ENCODE measurements around the gene ANKRA2.

ANKRA2 gene, protein sequence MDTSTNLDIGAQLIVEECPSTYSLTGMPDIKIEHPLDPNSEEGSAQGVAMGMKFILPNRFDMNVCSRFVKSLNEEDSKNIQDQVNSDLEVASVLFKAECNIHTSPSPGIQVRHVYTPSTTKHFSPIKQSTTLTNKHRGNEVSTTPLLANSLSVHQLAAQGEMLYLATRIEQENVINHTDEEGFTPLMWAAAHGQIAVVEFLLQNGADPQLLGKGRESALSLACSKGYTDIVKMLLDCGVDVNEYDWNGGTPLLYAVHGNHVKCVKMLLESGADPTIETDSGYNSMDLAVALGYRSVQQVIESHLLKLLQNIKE

DNA sequence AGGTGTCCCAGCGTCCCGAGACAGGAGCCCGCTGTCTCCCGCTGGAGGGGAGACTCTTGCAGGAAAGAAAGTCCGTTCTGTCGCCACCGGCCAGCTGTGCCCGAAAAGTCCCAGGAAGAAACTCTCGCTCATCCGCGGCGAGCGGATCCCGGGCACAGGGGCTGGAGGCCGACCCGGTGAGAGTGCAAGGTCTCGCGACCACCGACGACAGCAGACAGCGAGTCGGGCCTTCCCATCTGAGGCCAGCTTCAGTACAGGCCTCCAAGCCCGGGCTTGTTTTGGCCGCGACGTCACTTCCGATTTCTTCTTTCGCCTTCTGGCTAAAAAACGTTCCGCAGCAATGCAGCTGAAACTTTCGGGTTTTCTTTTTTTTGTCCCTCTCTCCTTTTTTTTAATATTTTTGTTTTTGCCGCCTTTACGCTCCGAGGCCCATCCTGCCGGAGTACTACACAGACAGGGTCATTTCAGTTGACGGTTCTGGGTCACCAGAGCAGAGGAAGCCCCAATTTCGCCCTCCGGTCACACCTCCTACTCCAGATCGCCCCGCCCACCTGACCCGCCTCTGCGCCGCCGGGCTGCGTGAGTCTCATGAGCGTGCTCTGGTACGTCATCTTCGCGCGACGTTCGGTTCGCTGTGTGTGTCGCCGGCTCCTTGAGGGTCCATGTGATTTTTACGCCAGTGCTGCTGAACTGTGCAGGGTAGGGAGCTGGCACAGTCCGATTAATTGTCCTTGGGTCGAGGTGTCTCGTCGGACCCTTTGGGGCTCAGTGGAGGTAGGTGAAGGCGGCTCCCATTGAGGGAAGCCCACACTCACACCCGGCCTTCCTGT, at the start of gene ANKRA2, which contains the start of gene UTP15:
ANKRA2 (minus strand) TSS at position 501 of the 830 bp plus-strand sequence. CDS start 2,758 bp downstream, outside the sequence.
UTP15 (plus strand) TSS at position 605 of the 830 bp plus-strand sequence. CDS start 1,602 bp downstream, outside the sequence.
- DNase-seq: peak; percentile 99

DNA sequence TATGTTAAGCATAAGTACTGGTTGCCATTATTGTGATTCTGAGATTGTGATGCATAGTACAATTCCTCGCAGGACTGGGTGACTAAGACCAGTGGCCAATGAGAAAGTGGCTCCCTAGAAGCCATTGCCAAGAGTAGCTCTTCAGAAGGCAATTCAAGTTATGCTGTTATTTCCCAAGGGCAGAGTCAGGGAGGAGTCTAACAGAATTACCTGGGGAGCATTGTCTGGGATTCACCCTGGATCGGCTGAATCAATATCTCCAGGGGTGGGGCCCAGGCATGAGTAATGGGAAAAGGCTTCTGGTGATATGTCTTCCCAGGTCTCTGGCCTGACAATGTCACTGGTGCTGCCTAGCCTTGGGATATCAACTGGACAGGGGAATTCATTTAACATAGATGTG, 49.6 kb upstream of the ANKRA2 start:
- DNase-seq: no peak

DNA sequence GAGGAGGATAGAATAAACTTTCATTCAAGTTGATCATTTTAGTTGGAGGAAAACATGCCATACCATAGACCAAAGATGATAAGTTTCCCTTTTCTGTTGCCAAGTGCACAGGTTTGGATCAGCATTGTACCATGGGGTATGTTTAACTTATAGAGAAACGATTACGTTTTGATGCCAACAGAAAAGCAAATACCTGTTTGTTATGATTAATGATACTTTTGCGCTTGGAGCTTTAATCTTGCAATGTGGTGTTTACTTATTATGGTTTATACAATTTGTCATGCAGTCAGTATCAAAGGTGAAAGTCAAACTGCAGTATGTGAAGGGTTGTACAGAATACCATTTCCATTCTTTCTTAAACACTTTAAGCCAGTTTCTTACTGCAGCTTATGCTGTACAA, 47.4 kb upstream of the ANKRA2 start:
- DNase-seq: no peak

DNA sequence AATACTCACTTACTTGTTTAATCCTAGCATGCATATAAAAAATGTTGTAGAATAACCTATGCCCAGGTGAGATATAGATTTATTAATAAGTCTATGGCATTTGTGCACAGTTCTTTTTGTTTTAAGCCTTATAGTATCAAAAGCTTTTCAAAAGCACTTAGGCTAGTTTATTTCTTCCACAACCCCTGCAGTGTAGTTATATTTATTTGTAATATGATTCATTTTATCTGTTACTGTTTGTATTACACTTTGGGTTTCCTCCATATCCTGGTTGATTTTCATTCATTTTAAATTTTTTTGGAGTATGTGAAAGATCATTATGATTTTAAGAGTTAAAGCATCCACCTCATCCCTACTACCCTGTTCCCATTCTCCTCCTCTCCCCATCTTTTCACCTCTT, 41.8 kb upstream of the ANKRA2 start:
- no peak for DNase-seq

DNA sequence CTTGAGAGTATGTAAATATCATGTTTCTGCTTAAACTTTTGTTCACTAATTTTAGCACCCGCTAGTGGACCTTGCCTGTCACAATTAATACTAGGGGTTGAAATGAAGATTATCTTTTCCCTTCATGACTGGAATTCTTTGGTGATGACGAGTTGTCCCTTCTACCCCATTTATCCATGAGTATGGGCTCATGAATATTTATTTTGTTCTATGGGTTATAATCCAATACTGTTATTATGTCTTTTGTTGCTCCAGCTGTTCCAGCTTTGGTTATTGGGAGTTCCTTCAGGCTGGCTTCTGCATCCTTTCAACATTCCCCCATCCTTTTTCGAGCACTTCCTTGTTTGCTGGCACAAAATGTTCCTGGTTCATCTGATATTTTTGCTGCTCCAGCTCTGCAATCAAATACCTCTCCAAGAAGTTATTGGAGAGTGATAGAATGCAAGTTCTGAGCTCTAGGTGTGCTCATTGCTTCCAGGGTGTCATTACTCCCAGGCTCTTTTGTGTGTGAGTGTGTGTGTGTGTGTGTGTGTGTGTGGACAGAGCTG, 40.8 kb upstream of the ANKRA2 start:
- DNase-seq: no peak

DNA sequence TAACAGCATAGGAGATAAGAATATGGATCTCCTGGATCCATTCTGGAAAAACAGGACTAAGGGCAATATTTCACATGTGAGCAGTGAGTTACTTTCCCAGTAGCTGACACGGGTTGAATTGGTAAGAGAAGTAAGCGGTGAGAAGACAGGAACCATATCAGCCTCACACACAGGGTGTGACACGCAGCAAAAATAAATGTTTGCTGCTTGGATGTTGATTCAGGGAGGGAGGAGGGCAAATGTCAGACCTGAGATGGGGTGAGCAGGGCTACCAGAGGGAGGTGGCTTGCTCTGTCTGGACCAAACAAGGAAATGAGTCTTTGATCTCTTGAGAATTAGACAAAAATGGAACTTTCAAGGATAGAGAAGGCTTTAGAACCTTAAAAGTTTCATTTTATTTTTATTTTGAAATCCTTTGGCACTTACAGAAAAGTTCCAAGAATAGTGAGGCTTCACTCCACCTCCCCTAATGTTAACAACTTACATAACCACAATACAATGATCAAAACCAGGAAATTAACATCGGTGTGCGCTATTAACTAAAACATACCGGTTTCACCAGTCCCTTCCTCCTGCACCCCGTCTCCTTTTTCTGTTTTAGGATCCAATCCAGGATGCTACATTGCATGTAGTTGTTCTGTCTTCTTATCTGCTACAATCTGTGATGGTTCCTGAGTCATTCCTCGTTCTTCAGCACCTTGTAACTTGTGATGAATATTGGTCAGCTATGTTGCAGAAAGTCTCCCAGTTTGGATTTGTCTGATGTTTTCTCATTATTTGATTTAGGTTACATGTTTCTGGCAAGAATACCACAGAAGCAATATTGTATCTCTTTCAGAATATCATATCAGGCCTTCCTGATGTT, 40.0 kb upstream of the ANKRA2 start:
- DNase-seq: no peak

DNA sequence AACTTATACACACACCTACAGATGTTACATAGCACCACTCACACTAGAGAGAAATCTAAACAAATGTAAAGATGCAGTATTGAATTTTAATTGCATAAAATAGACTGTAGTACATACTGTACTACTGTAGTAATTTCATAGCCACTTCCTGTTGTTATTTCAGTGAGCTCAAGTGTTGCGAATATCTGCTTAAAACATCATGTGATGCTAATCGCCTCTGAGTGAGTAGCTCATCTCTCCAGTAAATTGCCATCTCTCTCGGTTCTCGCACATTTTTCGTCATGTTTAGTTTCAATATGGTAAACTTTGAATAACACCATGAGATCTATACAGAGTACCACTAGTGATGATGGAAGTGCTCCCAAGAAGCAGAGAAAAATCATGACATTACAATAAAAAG, 38.6 kb upstream of the ANKRA2 start:
- no peak for DNase-seq

DNA sequence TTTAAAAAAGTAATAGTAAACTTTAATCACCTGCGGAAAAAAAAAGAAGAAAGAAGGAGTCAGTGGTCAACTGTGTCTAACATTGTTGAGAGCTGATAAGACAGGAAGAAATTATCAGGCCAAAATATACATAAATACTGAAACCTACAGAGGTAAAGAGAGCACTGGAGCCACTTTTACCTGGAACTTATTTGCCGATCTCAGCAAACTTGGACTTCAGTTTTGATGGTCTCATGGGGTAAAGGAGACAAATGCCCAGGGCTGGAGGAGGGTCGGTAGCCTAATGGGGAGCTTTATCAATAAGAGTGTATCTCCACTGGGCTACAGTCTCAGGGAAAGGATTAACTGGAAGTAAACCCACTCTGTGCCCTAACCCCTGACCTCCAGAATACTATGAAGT, 33.9 kb upstream of the ANKRA2 start:
- DNase-seq: no peak

DNA sequence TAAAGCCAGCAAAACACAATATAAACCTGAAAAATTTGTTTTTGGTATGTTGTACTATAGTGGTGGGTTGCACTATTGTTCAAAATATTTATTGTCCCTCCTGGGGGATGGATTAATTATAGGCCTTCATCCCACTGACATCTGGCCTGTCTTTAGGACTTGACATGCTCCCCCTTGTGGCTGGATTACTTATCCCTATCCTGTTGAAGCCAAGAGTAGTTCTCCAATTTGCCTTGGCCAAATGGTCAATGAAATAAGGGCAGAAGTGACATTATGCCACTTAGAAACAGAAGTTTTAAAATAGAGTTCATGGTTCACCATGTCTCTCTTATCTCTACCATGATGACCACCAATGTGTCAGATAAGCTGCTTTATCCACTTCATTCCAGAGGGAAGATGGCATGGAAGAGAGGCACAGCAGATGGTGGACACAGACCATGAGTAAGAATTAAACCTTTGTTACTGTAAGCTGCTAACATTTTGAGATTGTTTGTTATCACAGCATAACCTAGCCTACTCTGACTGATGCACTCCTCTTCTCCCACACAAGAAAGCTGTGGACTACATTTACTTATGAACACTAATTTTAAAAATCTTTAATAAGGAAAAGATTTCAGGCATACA, 31.4 kb upstream of the ANKRA2 start:
- no peak for DNase-seq

DNA sequence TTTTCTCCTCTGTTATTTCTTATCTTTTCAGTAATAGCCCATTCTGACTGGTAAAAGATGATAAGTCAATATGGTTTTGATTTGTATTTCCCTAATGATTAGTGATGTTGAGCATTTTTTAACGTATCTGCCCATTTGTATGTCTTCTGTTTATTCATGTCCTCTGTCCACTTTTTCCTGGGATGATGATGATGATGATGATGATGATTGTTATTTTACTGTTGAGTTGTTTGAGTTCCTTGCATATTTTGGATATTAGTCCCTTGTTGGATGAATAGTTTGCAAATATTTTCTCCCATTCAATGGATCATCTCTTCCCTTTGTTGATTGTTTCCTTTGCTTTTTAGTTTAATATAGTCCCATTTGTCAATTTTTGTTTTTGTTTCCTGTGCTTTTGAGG, 27.1 kb upstream of the ANKRA2 start:
- no peak for DNase-seq

DNA sequence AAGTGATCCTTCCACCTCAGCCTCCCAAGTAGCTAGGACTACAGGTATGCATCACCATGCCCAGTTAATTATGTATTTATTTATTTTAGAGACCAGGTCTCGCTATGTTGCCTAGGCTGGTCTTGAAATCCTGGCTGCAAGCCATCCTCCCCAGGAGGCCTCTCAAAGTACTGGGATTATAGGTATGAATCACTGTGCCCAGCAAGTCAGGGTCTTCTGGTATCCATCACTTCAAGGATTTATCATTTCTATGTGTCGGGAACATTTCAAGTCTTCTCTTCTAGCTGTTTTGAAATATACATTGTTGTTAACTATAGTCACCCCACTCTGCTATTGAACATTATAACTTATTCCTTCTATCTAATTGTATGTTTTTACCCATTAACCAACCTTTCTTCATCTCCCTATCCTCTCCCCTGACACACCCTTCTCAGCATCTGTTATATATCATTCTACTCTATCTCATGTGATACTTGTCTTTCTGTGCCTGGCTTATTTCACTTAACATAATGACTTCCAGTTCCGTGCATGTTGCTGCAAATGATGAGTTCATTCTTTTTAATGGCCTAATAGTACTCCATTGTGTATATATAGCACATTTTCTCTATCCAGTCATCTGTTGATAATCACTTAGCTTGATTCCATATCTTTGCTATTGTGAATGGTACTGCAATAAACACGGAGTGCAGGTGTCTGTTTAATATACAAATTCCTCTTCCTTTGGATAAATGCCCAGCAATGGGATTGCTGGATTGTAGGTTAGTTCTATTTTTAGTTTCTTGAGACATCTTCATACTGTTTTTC, 26.5 kb upstream of the ANKRA2 start:
- no peak for DNase-seq

DNA sequence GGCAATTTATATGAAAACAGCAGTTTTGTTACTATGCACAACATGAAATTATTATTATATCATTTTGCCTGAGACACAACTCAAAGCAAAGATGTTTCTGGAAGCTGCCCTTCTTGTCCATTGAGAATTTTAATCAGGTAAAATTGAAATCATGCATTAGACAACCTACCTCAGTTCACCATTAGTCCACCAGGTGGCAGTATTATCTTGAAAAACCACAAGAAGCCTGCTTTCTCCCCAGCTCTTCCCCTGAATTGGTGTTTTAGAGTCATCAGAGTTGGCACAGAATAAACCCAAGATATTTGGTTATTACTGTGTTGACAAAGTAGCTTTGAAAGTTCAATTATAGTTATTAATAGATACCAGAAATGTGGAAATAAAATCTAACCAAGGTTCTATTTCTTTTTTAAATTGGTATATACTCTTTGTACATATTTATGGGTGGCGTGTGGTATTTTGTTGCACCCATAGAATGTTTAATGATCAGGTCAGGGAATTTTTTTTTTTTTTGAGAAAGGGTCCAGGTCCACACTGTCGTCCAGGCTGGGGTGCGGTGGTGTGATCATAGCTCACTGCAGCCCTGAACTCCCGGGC, 25.8 kb upstream of the ANKRA2 start:
- no peak for DNase-seq

DNA sequence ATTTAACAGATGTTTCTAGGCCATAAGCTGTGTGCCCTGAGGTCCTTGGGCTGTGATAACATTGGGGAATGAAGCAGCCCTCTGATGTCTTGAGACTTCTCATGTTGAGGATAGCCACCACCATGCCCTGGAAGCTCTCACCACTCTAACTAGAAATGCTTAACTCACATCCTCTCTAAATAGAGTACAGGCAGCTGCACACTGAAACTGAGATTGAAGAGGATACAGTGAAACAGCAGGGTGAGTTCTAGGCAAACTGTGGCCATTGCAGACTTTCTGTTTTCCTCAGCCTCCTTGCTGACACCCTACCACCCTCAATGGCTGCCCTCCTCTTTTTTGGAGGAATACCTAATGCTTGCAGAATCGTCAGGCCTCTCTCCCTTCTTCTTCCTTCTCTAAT, 22.5 kb upstream of the ANKRA2 start:
- no peak for DNase-seq

DNA sequence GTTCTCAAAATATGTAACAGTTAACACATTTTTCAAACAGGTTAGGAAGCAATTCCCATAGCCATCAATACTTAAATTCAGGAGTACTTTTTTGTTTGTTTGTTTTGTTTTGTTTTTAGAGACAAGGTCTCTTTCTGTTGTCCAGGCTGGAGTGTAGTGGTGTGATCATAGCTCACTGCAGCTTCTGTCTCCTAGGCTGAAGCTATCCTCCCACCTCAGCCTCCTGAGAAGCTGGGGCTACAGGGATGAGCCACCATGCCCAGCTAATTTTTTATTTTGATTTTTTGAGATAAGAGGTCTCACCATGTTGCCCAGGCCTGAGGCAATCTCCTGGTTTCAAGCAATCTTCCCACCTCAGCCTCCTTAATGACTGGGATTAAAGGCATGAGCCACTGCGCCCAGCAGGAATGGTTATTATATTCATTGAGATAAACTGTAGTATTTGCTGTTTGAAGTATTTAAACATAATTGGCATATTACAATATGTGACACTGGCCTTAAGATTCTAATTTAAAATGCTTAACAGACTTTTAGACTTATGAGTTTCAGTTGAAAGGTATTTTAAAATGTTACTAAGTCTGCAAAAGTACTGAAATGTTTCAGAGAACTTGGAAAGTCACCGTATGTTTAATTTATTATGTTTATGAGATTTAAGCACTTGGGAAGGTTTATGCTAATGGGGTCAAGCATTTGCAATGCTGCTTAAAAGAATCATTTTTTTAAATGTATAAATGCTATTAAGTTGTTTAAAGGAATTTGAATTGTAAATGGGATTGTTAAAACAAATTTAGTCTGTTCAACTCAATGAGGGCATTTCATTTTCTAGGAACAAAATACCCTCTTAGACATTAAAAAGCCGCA, 17.1 kb upstream of the ANKRA2 start:
- DNase-seq: no peak

DNA sequence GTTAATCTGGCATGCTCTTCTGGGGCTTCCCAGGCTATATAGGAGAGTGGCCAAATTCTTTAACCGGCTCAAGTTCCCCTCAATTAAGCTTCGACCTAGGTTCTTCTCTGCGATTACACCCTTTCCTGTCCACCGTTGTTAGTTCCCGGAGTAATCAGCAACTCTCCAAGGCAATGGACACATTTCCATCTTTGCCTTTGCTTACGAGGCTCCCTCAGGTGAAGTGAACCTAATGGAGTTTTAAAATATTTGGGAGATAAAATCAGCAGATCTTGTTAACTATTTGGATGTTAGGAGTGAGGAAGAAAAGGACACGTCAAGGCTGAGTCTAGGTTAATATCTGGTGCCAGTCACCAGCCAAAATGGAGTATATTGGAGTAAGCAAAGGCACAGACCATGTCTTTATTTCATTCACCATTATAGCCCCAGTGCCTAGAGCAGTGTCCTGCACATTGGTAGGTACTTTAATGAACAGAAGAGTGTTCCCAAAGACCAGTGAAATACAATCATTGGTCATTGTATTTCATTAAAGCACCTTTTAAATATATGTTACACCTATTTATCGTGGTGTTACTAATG, 619 bp upstream of the ANKRA2 start:
- DNase-seq: no peak

DNA sequence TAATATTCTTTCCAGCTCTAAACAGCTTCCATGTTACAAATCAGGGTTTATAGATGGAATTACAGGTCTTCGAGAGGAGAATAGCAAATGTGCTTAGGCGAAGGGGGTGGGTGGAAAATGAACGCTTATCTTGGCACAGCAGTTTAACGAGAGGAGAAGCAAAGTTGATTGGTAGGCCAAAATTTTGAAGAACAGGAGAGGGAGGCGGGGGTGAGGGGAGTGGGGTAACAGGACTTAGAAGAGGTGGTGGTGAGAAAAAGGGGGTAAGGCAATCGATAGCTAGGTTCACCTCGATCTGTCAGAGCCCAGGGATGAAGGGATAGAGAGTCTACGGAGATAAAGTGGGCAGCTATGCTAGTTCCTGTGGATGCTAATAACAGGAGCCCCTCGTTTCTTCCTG, 764 bp downstream of the ANKRA2 start:
- peak; percentile 11 for DNase-seq

DNA sequence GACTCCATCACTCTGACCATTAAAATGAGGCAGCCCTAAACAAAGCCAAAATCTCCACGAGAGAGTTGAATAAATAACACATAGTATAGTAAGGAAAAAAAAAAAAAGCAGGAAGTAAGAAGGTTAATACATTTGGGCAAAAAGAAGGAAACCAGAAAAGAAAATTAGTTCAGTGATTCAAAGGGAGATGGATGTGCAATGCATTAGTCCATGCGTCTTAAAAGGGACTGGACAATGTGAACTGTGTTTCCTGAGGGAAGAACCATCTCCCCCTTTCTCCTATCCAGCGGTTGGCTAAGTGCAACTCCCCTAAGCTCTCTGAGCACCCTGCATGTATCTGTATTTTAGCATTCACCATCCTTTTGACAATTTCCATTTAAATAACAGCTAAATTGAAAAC, 1.4 kb downstream of the ANKRA2 start:
- no peak for DNase-seq

DNA sequence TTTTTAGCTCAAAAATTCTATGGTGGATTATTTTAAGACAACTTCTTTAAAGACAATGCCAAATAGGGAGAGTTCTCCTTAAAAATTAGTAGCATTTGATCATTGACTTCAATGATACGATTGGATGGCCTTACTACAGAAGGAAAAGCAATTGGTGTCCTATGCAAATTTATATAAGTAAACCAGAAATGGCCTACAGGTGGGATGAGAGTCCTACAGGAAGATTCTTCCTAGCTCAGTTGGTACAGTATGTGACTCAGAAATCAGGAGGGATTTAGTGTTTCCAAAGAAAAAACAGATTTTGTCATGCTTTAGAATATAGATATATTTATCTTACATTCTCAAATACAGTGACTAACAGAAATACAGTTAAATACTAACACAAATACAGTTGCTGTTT, 6.5 kb downstream of the ANKRA2 start:
- no peak for DNase-seq

DNA sequence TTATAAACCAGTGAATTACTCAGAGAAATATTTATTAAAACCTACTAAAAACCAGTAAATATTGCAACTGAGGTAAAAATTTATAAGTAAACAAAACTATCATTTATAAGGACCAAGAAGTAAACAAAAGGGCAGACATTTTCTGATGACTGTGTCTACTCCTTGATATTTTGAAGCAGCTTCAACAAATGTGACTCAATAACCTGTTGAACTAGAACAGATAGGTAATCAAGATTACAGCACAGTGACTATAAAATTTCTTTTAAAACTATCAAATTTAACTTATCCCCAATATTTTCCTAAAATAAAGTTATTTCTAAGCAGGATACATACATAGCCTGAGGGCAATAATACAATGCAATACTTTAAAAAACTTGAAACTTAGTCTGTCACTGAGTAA, 12.8 kb downstream of the ANKRA2 start:
- no peak for DNase-seq

DNA sequence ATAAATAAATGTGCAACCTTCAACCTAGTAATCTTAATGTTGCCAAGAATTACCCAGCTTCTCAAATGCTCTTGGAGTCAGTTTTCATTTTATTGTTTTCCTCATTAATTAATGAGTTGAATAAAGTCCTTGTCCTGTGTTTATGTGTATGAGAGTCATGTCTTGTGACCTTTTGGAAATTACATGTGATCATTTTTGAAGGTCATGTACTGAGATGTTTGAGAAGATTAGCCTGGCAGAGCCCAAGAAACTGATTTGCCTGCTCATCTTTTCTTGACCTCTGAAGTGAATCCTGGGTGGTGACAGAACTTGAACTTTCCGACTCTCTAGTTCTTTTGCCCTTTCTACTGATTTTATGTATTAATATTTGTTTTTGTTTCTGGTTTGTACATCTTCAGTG, 15.4 kb downstream of the ANKRA2 start:
- DNase-seq: no peak

Measured in activated naive CD4-positive, alpha-beta T cell treated with Interleukin-2 at 50 U/mL for 16 hours (primary cell).